SK-MEL-5 (cell line): Measurements from ENCODE around the gene SMIM21. TPM values are rescaled to one million over a fixed set of nuclear protein-coding genes. Genes with fewer than 3 reads are reported as not detected.

Experiments
- DNase-seq: peaks from one replicate; pipeline ENCODE4 v3.0.0-alpha.2; 2016; ENCODE audit warnings: low read depth, low spot score
- in situ Hi-C: cut with HindIII; loops from 2 replicates; pipeline ENCODE4 v1.10.0; 2016; ENCODE audit warnings: low sequenced_read_pairs, high pct_unique_total_duplicates, low pct_unique_long_range_greater_than_20kb
- total RNA-seq: library from RNA; depleted of rRNA; stranded (reverse); fragments of >200 nt; shearing (Covaris generic); gene quantifications from 2 replicates; pipeline ENCODE4 v1.2.3, GENCODE V29; 2014

The SMIM21 gene
- total RNA-seq, 1 experiment from 2014 or later, result not detected

DNA sequence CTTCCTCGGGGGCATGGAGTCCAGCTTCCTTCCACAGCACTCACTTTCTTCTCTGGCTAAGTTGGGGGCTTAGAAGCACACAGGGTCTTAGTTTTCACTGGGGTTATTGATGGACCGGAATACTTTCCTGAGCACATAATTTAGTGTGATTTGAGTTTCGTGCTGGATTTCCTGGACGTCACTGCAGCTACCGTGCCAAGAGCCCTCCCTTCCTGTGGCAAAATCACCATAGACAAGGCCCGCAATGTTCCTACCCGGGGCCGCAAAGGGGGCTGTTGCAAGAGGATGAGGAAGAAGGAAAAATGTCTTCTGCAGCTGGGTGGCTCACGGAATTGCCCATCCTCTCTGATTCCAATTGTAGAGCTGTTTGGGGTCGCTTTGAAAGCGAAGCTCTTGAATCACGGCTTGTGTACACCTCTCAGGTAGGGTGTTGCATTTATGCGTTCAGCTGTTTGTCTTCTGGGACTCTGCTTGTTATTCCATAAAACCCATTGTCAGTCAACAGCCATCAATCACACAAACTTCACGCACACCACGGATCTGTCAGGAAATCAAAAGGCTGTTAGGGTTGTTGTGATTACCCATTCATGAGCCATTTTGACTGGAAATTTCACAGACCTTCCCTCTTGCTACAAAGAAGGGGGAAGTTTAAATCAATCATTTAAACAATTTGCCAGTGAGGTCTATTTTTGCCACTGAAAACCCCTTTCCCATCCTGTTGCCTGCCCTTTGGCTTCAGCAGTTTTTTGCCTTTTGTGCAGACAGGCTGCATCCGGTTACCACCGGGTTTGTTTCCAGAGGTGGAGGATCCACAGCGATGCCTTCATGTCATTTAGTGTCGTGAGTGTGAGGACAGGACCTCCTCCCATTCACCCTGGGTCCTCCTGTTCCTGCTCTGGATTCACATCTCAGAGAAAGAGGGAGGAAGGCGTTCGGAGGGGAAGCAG lies 36.0 kb downstream of the SMIM21 start:
- in situ Hi-C loops, result no loop called here
- DNase-seq, result no peak

DNA sequence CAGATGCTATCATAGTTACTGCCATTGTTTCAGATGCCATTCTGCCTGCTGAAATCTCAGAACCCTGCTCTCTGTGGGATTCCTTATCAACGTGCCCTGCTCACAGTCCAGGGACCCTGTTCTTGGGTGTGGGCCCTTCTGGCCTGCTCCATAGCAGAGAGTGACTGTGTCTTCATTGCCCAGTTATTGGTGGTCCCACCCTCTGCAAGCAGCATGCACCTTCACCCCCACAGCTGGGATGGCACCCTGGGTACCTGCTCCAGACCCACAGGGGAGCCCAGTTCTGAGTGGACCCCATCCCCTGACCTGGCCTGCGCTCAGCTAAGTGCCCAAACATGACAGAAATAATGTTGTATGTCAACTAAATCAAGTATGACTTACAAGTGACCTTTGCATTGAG lies 36.6 kb downstream of the SMIM21 start:
- DNase-seq, result no peak
- in situ Hi-C loops, result no loop called here

- no peak for DNase-seq
- in situ Hi-C loops, result no loop called here
These were observed 43.4 kb downstream of the SMIM21 start for GRCh38 chr18:75384144-75384543.

DNA sequence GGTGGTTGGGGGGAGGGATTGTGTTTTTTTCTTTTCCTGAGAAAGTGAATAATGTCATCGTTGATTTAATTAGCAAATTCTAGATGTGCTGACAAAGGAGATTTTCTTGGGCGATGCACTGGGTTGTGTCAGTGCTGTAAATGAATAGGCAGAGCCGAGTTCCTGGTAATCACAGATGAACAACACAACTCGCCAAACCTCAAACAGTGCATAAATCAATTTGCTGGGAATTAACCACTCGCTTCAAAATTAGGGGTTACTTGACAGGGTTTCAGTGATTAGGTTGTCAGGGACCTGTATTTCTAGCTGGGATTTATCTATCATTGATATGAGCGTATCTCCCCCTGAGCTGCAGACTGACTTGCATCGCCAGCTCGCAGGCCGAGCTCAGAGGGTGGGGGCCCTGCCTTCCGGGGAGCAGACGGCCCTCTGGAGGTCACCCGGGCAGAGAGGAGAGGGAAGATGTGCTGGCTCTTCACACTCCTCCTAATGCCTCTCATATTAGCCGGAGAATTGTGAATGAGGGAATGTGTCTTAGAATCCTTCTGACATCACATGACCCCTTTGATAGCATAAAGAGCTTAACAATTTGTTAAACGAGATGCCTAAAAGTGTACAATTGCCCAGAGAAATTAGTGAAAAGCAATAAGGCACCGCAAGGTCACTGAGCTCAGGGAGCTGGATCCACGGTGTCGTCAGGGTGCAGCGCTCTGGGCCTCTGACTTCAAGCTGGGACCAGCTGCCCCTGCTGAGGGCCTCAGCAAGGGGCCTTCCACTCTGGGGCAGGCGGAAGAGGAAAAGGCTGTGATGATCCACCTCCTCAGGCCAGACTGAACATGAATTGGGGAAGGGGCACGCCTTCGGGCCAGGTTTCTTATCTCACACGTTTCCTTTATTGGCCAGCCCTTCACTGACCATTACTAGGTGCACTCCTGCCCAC lies 48.9 kb downstream of the SMIM21 start:
- in situ Hi-C loops, result no loop called here
- DNase-seq, result no peak

DNA sequence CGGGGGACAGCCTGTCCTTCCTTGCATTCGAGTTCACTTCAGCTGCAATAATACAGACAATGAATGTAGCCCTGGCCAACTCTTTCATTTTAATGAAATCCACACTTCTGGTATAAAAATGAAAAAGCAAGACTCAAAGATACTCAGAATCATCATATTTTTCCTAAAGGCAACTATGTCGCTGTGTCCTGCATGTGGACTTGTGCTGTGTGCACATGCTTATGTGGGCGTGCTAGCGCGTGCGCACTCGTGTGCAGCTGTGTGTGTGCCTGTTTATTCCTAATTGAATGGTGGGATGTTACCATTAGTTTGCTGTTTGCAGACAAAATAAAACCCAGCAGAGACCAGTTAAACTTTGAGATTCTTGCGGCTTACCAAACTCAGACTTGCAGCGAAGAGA lies 49.6 kb downstream of the SMIM21 start:
- in situ Hi-C loops, result no loop called here
- no peak for DNase-seq

DNA sequence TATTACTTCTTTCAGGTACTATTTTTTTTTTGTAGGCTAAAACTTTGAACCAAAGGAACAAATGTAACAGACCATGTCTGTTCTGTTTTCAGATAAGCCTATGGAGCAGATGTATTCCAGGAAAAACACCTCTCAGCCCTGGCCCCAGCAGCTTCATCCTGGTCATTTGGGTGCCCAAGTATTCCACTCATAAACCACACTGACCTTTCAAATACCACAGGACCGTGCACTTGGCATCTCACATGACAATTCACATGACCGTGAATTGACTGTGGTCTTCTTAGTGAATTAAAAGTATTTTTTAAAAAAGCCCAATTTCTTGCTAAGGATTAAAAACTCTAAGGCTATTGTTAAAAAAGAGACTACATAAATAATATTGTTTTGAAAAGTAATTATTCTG lies 50.2 kb downstream of the SMIM21 start:
- in situ Hi-C loops, result no loop called here
- DNase-seq, result peak; percentile 68

GRCh38 chr18:75376004-75376403 lies 51.5 kb downstream of the SMIM21 start:
- DNase-seq, result no peak
- in situ Hi-C loops, result no loop called here

- in situ Hi-C loops, result no loop called here
- DNase-seq, result no peak
These were observed 52.2 kb downstream of the SMIM21 start for GRCh38 chr18:75375341-75375740.

DNA sequence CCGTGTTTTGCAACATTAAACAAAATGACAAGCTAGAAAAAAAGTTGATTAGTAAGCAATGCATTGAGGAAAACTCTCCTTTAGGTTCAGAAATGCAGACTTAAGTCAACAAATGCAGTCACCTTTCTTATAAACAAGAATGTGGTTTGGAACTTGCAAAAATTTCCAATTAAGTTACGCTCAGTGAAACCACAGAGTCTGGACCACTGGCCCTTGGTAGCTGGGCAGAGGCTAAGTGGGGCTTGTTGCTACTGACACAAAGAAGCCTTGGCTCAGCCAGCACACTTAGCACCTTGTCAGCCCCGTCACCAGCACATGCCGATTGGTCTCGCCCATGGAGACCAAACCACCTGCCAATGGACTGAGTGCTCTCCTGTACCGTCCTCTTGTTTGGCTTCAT lies 53.0 kb downstream of the SMIM21 start:
- in situ Hi-C loops, result no loop called here
- no peak for DNase-seq

GRCh38 chr18:75369026-75369721 lies 58.3 kb downstream of the SMIM21 start:
- no peak for DNase-seq

GRCh38 chr18:75365837-75366236 lies 61.7 kb downstream of the SMIM21 start:
- in situ Hi-C loops, result no loop called here
- DNase-seq, result no peak

More at GRCh38 chr18:75369026-75369721, 58.3 kb downstream of the SMIM21 start:
- in situ Hi-C loops, result no loop called here

- in situ Hi-C loops, result no loop called here
- DNase-seq, result no peak
These were observed 62.3 kb downstream of the SMIM21 start for GRCh38 chr18:75365254-75365629.

- no peak for DNase-seq
- in situ Hi-C loops, result no loop called here
These were observed 62.8 kb downstream of the SMIM21 start for GRCh38 chr18:75364512-75365253.

DNA sequence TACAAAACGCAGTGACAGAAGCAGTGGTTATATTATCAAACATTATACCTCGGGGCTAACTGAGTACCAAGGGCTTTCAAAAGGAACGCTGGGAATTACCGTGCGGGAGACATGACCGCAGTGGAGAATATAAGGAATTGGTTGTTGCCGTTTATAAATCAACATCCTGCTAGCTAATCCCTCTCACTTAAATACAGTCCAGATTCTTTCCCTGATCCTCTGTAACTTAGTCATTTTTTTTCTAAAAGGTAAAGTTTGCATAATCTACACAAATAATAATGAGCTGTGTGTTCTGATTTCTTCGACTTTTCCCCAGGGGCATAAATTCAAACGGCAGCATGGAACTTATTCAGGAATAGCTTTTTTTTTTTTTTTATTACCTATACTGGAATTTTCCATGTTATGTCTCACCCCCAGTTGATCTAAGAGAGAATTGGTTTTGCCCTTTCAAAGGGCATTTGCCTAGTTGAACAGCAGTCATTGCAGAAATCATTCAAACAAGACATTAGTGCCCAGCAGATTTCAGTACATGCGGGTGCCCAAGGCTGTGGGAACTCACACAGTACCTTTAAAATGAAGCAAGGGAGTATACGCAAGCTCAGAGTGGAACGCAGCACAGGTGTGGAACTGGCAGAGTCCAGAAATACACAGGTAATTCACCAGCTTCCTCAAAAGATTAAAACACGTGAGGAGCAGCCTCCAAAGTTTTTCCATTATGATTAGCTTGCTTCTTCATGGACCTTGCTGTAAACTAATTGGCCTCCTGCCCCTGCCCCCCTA lies 63.9 kb downstream of the SMIM21 start:
- in situ Hi-C loops, result no loop called here
- DNase-seq, result peak; percentile 63

GRCh38 chr18:75362435-75362834 lies 65.1 kb downstream of the SMIM21 start:
- in situ Hi-C loops, result no loop called here
- DNase-seq, result no peak

DNA sequence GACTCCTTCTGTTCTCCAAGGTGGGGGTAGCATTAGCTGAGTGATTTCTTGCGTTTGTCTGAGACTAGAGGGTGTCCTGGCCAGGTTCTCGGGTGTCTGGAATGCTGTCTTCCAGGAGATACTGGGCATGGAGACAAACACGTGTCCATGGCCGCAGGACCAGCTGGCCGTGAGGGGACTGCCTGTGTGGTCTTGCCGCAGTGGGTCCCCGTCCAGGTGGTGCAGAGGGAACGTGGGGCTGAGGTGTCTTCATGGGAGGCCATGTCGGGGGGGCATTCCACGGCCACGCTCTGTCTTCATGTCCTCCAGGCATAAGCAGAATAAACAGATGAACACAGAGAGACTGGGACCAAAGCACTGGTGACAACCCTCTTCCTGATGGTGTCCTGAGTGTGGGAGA lies 66.6 kb downstream of the SMIM21 start:
- in situ Hi-C loops, result no loop called here
- no peak for DNase-seq

- in situ Hi-C loops, result no loop called here
- DNase-seq, result no peak
These were observed 67.3 kb downstream of the SMIM21 start for GRCh38 chr18:75360215-75360614.
